ENCODE measurements around the gene THADA.

Gene THADA

GRCh38 chr2:43454791-43455190 lies 141.0 kb downstream of the THADA start:
- H3K4me3 ChIP-seq (ENCODE audit: low read length): no peak overlapping the region
- no peaks in the 10 kb centered on the region for H3K27me3 ChIP-seq (ENCODE audit: low read depth, low read length)
- no peak overlapping the region for H3K27ac ChIP-seq (ENCODE audit: low read length)
- H3K36me3 ChIP-seq (replicated peaks; ENCODE audit: low read depth, low read length): peaks cover 3% of the 10 kb centered on the region
- H3K9me3 ChIP-seq (ENCODE audit: insufficient read depth, low read length): no peaks in the 10 kb centered on the region
- H3K9ac ChIP-seq (ENCODE audit: low read length): no peak overlapping the region
- H3K4me1 ChIP-seq (ENCODE audit: low read length): peaks cover 36% of the 10 kb centered on the region
- no peaks in the 10 kb centered on the region for H4K20me1 ChIP-seq (ENCODE audit: insufficient read depth, low read length)
- no peak overlapping the region for H2AFZ ChIP-seq (ENCODE audit: low read depth, low read length)
- H3K79me2 ChIP-seq (ENCODE audit: low read length): no peaks in the 10 kb centered on the region
- no peak overlapping the region for H3K4me2 ChIP-seq (ENCODE audit: low read length)
- TF ChIP-seq CTCF (IDR thresholded peaks at IDR 0.05; ENCODE audit: low read depth, low read length): no peak
- TF ChIP-seq EZH2phosphoT487 (IDR thresholded peaks at IDR 0.05; ENCODE audit: low read depth): no peak

- Histone ChIP-seq H3K9ac (ENCODE audit: low read length) (no peak overlapping the region), H3K79me2 (ENCODE audit: low read length) (no peaks in the 10 kb centered on the region), H3K9me3 (ENCODE audit: insufficient read depth, low read length) (no peaks in the 10 kb centered on the region), H3K27me3 (ENCODE audit: low read depth, low read length) (no peaks in the 10 kb centered on the region), H3K4me3 (ENCODE audit: low read length) (no peak overlapping the region), H3K36me3 (replicated peaks; ENCODE audit: low read depth, low read length) (no peaks in the 10 kb centered on the region), H3K27ac (ENCODE audit: low read length) (no peak overlapping the region), H3K4me1 (ENCODE audit: low read length) (peaks cover 25% of the 10 kb centered on the region), H2AFZ (ENCODE audit: low read depth, low read length) (no peak overlapping the region), H4K20me1 (ENCODE audit: insufficient read depth, low read length) (no peaks in the 10 kb centered on the region), H3K4me2 (ENCODE audit: low read length) (no peak overlapping the region)
- no peak for TF ChIP-seq CTCF (IDR thresholded peaks at IDR 0.05; ENCODE audit: low read depth, low read length)
- TF ChIP-seq EZH2phosphoT487 (IDR thresholded peaks at IDR 0.05; ENCODE audit: low read depth): no peak
Measured at GRCh38 chr2:43453179-43454170, 142.4 kb downstream of the THADA start.

- no peak overlapping the region for H3K4me3 ChIP-seq (ENCODE audit: low read length)
- TF ChIP-seq CTCF (IDR thresholded peaks at IDR 0.05; ENCODE audit: low read depth, low read length) (no peak), EZH2phosphoT487 (IDR thresholded peaks at IDR 0.05; ENCODE audit: low read depth) (no peak)
- H3K9me3 ChIP-seq (ENCODE audit: insufficient read depth, low read length): no peaks in the 10 kb centered on the region
- no peak overlapping the region for H2AFZ ChIP-seq (ENCODE audit: low read depth, low read length)
- H3K36me3 ChIP-seq (replicated peaks; ENCODE audit: low read depth, low read length): peaks cover 3% of the 10 kb centered on the region
- no peak overlapping the region for H3K4me2 ChIP-seq (ENCODE audit: low read length)
- no peak overlapping the region for H3K27ac ChIP-seq (ENCODE audit: low read length)
- no peaks in the 10 kb centered on the region for H3K27me3 ChIP-seq (ENCODE audit: low read depth, low read length)
- H4K20me1 ChIP-seq (ENCODE audit: insufficient read depth, low read length): no peaks in the 10 kb centered on the region
- no peaks in the 10 kb centered on the region for H3K79me2 ChIP-seq (ENCODE audit: low read length)
- H3K9ac ChIP-seq (ENCODE audit: low read length): no peak overlapping the region
- peaks cover 25% of the 10 kb centered on the region for H3K4me1 ChIP-seq (ENCODE audit: low read length)
Measured at GRCh38 chr2:43452318-43452731, 143.5 kb downstream of the THADA start.

- TF ChIP-seq EZH2phosphoT487 (IDR thresholded peaks at IDR 0.05; ENCODE audit: low read depth) (no peak), CTCF (IDR thresholded peaks at IDR 0.05; ENCODE audit: low read depth, low read length) (no peak)
- Histone ChIP-seq H3K27ac (ENCODE audit: low read length) (no peak overlapping the region), H3K4me1 (ENCODE audit: low read length) (peaks cover 13% of the 10 kb centered on the region), H3K27me3 (ENCODE audit: low read depth, low read length) (no peaks in the 10 kb centered on the region), H3K9ac (ENCODE audit: low read length) (no peak overlapping the region), H3K4me2 (ENCODE audit: low read length) (no peak overlapping the region), H3K9me3 (ENCODE audit: insufficient read depth, low read length) (no peaks in the 10 kb centered on the region), H4K20me1 (ENCODE audit: insufficient read depth, low read length) (no peaks in the 10 kb centered on the region), H3K36me3 (replicated peaks; ENCODE audit: low read depth, low read length) (peaks cover 12% of the 10 kb centered on the region), H3K4me3 (ENCODE audit: low read length) (no peak overlapping the region), H2AFZ (ENCODE audit: low read depth, low read length) (no peak overlapping the region), H3K79me2 (ENCODE audit: low read length) (no peaks in the 10 kb centered on the region)
Measured at GRCh38 chr2:43450617-43451016, 145.2 kb downstream of the THADA start.
